Cerebellar nuclear complex (tissue), 1 donor: Measurements from ENCODE around the gene IL3.
A peak's percentile ranks its signal among the peaks of the same experiment; 100 is the strongest.
"Not testable (repeated sequence)": the region's sequence is repeated elsewhere in the genome, so short reads cannot be mapped to it uniquely, and the experiment has no call there.

Experiments
- DNase-seq, 2 experiments: peaks; one replicate each; lab custom pipeline; 2025; lab: John Stamatoyannopoulos, UW

IL3 gene

DNA sequence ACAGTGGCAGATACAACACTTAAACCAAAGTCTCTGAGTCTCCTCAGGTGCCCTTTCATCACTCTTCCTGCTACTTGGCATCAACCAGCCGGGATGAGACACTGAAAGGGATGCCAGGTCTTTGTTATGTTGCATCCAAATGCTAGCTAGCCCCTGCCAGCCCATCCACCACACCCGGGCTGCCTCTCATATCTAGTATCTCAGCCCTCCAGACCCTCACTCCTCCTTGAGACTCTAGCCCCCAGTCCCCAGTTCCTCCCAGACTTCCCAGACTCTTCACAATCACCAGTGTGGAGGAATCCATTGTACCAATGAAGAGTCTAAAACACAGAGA lies 34.6 kb downstream of the IL3 start:
- DNase-seq: no peak

DNA sequence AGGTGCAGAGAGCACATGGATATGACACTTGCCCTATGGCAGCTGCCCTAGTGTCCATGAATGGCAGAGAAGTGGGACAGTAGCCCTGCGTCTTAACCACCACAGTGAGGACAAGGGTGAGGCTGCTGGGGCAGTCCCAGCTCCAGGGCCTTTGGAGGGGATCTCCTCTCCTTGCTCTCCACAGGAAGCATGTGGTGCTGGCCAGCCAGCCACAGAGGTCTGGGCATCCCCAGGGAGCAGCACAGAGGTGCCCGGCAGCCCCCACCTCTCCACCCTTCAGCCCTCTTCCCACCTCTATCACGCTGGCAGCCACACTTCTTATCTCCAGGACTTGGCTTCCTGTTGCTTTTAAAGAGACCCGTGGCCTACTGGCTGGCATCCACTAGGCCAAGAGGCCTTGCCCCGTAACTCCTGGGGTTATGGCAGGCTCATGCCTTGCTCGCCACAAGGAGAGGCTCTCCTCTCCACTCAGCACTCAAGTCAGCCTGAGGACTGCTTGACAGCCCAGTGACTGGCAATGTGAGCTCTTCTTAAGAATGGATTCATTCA lies 35.0 kb downstream of the IL3 start:
- DNase-seq: no peak

GRCh38 chr5:132096904-132097303 lies 36.4 kb downstream of the IL3 start:
- DNase-seq: no peak

DNA sequence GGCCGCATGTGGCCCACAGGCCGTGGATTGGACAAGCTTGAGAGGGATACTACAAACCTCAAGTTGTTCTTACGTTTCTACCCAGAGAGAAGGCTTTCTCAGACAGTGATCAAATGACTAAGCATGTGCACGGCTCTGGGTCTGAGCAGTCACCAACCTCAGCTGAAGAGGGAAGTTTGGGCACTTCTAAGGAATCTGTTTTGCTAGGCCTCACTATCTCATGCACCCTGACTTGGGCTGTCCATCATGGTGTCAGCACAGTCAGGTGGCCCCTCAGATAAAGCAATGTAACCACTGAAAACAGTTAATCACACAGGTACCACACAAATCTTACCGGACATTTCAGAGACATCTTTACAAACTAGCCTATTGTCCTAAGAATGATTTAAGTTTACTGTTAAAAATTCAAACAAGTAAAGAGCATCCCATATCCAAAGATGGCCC lies 37.7 kb downstream of the IL3 start:
- no peak for DNase-seq

DNA sequence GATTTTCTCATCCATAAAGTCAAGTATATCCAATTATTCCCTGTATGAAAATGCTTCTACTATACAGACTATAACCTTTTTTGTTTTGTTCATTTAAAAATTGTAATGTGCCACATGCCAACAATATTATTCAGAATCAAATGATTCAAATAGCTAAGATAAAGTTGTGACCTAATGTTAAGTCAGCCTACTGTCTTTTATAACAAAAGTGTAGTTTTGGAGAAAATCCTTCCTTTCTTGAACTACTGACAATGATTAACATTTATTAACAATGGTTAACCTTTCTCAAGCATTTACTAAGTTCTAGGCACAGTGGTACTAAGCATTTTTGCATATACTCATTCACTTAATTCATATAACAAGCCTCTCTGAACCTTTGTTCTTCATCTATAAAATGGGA lies 38.2 kb downstream of the IL3 start:
- DNase-seq: no peak

DNA sequence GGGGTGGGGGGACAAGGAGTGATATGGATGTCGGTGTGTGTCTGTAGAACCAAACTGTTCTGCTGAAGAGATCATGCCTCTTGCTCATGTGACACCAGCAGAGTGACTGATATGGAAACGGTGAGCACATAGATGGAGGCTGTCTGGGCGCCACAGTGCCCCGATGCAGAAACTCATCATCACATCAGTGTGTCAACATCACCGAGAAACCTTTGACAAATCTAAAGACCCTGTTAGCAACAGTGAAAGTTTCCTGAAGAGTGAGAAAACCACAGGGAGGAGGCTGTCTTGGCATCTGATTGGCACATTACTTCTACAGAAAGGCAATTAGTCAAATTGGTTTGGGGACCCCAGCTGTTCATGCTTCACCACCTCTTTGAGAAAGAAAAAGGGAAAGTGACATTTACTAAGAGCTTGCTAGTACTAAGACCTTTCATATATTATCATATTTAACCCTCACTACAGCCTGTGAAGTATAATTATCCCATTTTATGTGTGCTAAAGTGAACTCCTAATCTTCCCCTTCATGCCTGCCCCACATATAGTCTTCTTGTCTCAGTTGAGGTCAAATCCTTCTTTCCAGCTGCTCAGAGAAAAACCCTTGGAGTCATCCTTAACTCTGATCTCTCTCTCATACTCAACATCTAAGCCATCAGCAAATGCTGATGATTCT lies 38.8 kb downstream of the IL3 start:
- no peak for DNase-seq

DNA sequence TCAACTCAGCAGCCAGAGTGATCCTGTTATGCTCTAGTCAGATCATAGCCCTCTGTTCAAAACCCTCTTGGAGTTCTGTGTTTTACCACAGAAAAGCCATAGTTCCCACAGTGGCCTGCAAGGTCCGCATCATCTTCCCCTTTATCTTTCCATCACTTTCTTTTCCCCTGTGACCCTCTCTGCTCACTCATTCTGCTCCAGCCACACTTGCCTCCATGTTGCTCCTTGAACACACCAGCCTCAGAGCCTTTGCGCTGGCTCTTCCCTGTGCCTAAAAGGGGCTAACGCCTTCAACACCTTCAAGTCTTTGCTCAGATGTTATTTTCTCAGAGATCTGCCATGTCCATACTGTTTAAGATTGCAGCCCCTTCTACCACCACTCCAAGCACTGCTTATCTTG lies 39.5 kb downstream of the IL3 start:
- no peak for DNase-seq

GRCh38 chr5:132100672-132101261 lies 40.3 kb downstream of the IL3 start:
- no peak for DNase-seq

DNA sequence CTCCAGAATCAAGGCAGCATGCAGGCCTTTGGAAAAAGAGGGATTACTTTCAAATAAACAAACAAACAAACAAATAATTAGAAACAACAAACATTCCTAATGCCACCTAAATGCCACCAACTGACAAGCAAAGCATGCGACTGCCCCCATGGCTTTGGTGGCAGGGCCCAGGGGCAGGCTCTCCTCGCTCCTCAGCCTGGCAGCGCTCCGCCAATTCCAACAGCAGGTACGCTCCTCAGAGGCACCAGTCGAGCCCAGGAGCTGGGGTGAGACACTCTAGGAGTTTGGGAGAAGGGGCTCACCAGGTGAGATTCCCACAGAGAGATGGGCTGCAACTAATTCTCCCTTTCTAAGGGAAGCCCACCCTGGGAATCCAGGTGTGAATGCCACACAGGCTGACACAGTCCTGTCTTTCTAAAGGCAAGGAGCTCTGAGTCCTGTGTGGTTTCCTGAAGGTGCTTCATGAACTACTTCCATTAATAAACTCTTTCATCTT lies 41.0 kb downstream of the IL3 start:
- DNase-seq: no peak

DNA sequence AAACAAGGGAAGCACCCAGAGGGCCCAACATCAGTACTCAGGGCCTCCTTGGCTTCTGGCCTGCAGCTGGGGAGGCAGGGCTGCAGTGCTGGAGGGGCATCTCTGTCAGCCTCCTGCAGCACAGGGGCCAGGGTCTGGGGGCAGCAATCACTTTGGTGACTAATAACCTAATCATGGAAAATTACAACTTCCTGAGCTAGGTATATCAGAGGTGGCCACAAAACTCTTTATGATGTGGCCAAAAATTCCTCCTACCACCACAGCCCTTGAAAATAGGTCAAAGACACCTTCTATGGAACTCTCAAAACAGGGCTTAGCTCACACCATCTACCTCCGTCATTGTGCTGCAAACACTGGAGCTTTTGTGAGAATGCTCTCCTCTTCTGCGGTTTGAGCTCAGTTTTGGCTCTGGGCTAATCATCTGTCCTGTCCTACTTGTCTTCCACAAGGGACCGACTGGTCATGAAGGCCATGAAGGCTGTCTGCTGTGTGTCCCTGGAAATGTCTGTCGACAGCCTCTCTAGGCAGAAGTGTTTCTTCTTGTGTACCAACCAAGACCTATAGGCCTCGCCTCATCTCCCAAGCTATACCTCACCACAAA lies 41.7 kb downstream of the IL3 start:
- no peak for DNase-seq

DNA sequence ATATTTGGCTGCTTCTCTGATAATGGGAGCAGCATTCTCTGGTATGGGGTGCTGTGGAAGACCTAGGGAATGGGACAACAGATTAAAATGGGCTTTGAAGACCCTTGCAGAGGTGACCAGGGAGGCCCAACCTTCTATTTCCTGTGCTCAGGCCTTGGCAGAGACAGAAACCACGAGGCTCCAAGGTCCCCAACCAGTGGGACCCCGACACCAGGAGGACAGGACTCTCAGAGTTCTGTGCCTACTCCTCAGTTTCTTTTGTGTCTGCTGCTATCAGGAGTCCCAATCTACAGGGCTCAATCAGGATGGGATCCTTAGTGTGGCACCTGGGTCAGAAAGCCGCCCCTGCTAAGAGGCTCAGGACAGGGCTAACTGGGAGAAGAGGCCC lies 42.5 kb downstream of the IL3 start:
- DNase-seq: no peak

DNA sequence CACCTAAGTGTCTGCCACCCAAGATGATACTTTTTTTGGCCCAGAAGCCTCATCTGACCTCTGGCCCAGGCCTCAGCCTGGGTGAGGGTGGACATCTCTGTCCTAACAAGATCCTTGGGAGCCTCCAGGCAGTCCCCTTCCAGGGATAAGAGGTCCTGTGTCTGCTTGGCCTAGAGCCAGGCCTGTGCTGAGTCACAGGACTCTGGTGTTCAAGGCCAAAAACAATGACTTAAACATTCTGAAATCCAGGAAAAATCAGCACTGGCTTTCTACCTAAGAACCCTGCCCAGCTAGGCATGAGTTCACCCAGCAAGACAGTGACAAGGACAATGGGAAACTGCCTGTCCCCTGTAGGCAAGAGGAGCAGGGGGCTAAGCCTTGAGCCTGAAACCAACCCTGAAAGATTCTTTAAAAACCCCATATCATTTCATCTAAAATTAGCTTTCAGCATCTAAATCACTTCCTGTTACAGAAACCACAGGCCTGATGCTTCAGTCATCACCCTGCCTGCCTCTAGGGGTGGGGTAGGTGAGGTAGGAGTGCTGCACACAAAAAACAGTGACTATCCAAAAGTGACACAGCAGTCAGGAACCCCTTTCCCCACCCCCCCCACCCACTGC lies 43.0 kb downstream of the IL3 start:
- DNase-seq: peak in 1 of 2 experiments; percentile 12

- peak; percentile 21 to 57 for DNase-seq
Observed at GRCh38 chr5:132103969-132104391, 43.5 kb downstream of the IL3 start.

DNA sequence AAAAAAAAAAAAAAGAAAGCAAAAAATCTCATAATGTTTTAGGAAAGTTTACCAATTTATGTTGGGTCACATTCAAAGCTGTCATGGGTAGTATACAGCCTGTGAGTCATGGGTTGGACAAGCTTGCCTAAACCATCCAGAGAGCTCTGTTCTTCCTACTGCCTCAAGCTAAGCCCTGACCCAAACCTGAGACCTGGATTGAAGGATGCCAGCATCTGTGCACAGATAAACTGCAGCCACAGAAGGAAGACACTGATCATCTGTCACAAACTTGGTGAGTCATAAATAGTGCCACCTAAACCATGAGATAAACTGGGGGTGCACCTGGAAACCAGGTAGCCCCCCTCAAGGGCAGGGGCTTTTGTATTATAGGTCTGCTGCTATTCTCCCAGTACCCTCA lies 44.1 kb downstream of the IL3 start:
- no peak for DNase-seq

DNA sequence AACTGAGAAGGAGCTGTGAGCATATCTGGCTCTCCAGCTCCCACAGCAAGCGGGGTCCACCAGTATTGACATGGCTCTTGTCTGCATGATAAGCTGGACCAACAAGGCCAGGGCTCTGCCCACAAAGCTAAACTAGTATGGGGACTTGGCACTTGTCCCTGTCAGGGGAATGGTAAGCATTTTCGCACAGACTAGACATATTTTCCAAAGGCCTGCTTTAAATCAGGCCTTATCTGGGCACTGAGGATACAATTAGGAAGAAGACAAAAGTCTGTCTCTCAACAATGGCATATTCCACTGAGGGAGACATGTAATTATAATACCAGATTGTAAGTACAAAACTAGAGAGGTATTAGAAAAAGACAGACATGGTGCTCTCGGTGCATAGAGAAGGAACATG lies 45.2 kb downstream of the IL3 start:
- DNase-seq: no peak

GRCh38 chr5:132108495-132108894 lies 48.0 kb downstream of the IL3 start:
- DNase-seq: not testable (repeated sequence)

GRCh38 chr5:132108957-132109356 lies 48.5 kb downstream of the IL3 start:
- DNase-seq: not testable (repeated sequence)

GRCh38 chr5:132109494-132110053 lies 49.1 kb downstream of the IL3 start:
- no peak for DNase-seq

GRCh38 chr5:132110195-132110594 lies 49.7 kb downstream of the IL3 start:
- no peak for DNase-seq

DNA sequence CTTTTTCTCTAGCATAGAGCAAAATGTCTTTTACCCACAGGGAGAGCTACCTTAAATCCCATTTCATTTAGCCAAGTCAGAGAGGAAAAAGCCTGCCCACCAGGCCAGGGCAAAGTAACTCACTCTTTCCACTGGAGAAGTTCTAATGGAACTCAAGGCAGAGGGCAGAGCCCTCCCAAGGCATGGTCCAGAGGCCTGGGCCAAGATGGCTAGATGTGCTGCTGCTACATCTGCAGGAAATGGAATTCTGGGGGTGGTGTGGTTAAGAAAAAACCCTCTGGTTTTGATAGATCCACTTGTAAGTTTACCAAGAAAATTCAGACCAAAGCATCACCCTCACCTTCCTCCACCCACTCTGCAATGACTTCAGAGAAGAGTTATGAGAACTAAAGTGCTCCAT lies 50.5 kb downstream of the IL3 start:
- no peak for DNase-seq

GRCh38 chr5:132112111-132112510 lies 51.7 kb downstream of the IL3 start:
- no peak for DNase-seq
